Measurements from ENCODE around the gene NT5C1B.

Gene NT5C1B

DNA sequence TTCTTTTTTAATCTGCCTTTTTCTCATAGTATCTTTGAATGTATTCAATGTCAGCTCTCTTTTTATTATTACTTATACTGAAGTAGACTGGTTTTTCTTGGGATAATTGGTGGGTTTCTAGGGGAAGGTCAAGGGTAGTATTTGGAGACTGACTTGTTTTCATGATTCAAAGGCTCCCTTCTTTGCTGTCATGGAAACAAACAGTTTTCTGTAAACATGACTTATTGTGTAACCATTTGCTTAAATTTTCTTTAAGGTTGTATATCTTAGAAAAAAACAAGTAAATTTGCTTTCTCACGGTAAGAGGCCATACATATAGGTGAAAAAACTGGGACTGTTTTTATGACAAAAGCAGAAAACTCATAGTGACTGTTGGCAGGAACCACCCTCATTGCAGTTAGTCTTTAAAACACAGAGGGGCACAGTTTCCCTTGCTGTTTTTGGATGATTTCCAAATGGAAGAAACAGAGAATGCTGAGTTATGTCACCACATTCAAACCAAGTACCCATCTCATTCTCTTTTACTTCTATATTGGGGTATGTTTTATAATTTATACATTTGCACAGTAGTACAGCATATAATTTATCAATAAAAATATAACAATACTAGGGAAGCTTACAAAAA lies 23.1 kb downstream of the NT5C1B start:
- no peak overlapping the region for H3K27ac ChIP-seq (replicated peaks)
- H3K27me3 ChIP-seq (ENCODE audit: insufficient read depth, poor library complexity, severe bottlenecking), result no peaks in the 10 kb centered on the region
- TF ChIP-seq POLR2AphosphoS5 (IDR thresholded peaks at IDR 0.05; ENCODE audit: low read depth) (no peak), GABPA (IDR thresholded peaks at IDR 0.05; ENCODE audit: low read depth) (no peak), SPI1 (IDR thresholded peaks at IDR 0.05; ENCODE audit: borderline replicate concordance, low read depth) (no peak)
- TF ChIP-seq, protein P1, sequence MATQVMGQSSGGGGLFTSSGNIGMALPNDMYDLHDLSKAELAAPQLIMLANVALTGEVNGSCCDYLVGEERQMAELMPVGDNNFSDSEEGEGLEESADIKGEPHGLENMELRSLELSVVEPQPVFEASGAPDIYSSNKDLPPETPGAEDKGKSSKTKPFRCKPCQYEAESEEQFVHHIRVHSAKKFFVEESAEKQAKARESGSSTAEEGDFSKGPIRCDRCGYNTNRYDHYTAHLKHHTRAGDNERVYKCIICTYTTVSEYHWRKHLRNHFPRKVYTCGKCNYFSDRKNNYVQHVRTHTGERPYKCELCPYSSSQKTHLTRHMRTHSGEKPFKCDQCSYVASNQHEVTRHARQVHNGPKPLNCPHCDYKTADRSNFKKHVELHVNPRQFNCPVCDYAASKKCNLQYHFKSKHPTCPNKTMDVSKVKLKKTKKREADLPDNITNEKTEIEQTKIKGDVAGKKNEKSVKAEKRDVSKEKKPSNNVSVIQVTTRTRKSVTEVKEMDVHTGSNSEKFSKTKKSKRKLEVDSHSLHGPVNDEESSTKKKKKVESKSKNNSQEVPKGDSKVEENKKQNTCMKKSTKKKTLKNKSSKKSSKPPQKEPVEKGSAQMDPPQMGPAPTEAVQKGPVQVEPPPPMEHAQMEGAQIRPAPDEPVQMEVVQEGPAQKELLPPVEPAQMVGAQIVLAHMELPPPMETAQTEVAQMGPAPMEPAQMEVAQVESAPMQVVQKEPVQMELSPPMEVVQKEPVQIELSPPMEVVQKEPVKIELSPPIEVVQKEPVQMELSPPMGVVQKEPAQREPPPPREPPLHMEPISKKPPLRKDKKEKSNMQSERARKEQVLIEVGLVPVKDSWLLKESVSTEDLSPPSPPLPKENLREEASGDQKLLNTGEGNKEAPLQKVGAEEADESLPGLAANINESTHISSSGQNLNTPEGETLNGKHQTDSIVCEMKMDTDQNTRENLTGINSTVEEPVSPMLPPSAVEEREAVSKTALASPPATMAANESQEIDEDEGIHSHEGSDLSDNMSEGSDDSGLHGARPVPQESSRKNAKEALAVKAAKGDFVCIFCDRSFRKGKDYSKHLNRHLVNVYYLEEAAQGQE (IDR thresholded peaks at IDR 0.05; ENCODE audit: insufficient replicate concordance, low read depth), result no peak
- DNase-seq (ENCODE audit: low read depth in 1 of 2, low spot score in 1 of 2), result no peak
- no peak overlapping the region for H3K4me3 ChIP-seq (replicated peaks; ENCODE audit: insufficient read depth, low read length)

DNA sequence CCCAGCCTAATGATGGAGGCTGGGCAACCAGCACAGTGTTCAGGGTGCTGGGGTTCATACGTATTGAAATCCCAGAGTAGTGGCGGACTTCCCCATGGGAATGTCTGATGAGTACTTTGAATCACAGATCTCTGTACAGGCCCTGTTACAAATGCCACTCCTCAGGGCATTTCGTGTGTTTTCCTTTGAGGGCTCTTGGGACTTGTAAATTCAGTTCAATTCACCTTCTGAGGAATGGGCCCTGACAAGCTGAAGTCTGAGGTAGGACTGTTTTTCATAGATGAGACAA lies 28.6 kb downstream of the NT5C1B start:
- TF ChIP-seq, protein P1 (IDR thresholded peaks at IDR 0.05; ENCODE audit: insufficient replicate concordance, low read depth), result peak; percentile 15
- TF ChIP-seq GABPA (IDR thresholded peaks at IDR 0.05; ENCODE audit: low read depth) (no peak), SPI1 (IDR thresholded peaks at IDR 0.05; ENCODE audit: borderline replicate concordance, low read depth) (no peak), POLR2AphosphoS5 (IDR thresholded peaks at IDR 0.05; ENCODE audit: low read depth) (no peak)
- TF ChIP-seq, protein P2, sequence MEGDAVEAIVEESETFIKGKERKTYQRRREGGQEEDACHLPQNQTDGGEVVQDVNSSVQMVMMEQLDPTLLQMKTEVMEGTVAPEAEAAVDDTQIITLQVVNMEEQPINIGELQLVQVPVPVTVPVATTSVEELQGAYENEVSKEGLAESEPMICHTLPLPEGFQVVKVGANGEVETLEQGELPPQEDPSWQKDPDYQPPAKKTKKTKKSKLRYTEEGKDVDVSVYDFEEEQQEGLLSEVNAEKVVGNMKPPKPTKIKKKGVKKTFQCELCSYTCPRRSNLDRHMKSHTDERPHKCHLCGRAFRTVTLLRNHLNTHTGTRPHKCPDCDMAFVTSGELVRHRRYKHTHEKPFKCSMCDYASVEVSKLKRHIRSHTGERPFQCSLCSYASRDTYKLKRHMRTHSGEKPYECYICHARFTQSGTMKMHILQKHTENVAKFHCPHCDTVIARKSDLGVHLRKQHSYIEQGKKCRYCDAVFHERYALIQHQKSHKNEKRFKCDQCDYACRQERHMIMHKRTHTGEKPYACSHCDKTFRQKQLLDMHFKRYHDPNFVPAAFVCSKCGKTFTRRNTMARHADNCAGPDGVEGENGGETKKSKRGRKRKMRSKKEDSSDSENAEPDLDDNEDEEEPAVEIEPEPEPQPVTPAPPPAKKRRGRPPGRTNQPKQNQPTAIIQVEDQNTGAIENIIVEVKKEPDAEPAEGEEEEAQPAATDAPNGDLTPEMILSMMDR (IDR thresholded peaks at IDR 0.05; ENCODE audit: insufficient read depth, low read length), result no peak
- no peak for DNase-seq (ENCODE audit: low read depth in 1 of 2, low spot score in 1 of 2)
- Histone ChIP-seq H3K27ac (replicated peaks) (peak overlapping the region; percentile 76), H3K4me3 (replicated peaks; ENCODE audit: insufficient read depth, low read length) (peak overlapping the region; percentile 85), H3K27me3 (ENCODE audit: insufficient read depth, poor library complexity, severe bottlenecking) (no peaks in the 10 kb centered on the region)

DNA sequence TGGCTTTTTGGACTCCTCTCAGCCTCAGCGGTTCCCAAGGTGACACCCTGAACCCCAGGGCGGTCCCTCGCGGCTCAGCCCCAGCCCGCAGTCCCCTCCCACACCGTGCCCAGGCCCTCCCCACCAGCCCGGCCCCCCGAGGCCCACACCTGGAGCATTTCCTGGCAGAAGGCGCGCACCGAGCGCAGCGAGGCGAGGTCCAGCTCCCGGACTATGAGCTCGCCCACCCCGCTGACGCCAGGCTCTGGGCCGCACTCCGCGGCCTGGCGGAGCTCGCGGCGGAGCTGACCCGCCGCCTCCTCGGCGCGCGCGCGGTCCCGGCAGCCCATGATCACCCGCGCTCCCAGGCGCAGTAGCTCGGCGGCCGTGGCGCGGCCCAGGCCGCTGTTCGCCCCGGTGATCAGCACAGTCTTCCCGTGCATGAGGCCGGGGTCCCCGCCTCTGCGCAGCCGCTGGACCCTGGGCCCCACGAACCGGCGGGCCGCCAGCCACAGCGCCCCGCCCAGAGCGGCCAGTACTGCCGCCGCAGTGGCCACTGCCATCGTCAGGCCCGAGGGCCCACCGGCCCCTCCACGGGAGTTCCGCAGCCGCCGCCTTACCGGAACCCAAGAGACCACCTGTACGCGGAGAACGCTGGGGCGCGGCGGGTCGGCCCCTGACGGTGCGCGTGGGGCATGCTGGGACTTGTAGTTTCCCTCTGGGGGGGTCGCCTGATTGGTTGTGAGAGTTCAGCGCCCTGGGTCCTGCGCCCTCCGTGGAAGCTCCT lies 29.2 kb downstream of the NT5C1B start, which contains the start of gene RDH14:
RDH14 (minus strand) TSS at position 623 of the 766 bp plus-strand sequence; CDS start at position 542, 81 bp downstream.
- H3K27me3 ChIP-seq (ENCODE audit: insufficient read depth, poor library complexity, severe bottlenecking), result no peaks in the 10 kb centered on the region
- H3K27ac ChIP-seq (replicated peaks), result peak within 1 kb of the TSS; percentile 76
- peak; percentile 64 to 92 for DNase-seq (ENCODE audit: low read depth in 1 of 2, low spot score in 1 of 2)
- peak within 1 kb of the TSS; percentile 85 for H3K4me3 ChIP-seq (replicated peaks; ENCODE audit: insufficient read depth, low read length)
- TF ChIP-seq SPI1 (IDR thresholded peaks at IDR 0.05; ENCODE audit: borderline replicate concordance, low read depth), result no peak
- TF ChIP-seq POLR2AphosphoS5 (IDR thresholded peaks at IDR 0.05; ENCODE audit: low read depth), result peak; percentile 35
- TF ChIP-seq GABPA (IDR thresholded peaks at IDR 0.05; ENCODE audit: low read depth), result no peak
- TF ChIP-seq, protein P2 (IDR thresholded peaks at IDR 0.05; ENCODE audit: insufficient read depth, low read length), result no peak
- TF ChIP-seq, protein P1 (IDR thresholded peaks at IDR 0.05; ENCODE audit: insufficient replicate concordance, low read depth), result no peak
